Lung (tissue), 12 donors: Measurements from ENCODE around the gene MLX. TPM values are rescaled to one million over a fixed set of nuclear protein-coding genes. Genes with fewer than 3 reads are reported as not detected.
"Not testable (repeated sequence)": the region's sequence is repeated elsewhere in the genome, so short reads cannot be mapped to it uniquely, and the experiment has no call there.

ENCODE experiments used
- ATAC-seq: fragments of 200-7000 bp; cut with Tn5 transposase; one replicate; pipeline ENCODE4 v1.9.1; 2020; ENCODE audit warnings: moderate number of reproducible peaks; ENCODE audit not compliant: insufficient read depth, low FRiP score
- DNase-seq, 3 donors: peaks; one replicate each; pipeline ENCODE4 v3.0.0-alpha.2; 2013 to 2017
- H3K27ac ChIP-seq, 2 donors: one replicate each; pipeline ENCODE4 v1.5.1; 2013; ENCODE audit warnings: mild to moderate bottlenecking in 2 of 2, moderate library complexity in 2 of 2, control low read depth in 1 of 2, inconsistent platforms in 1 of 2, low read depth in 1 of 2, low read length in 1 of 2
- H3K27me3 ChIP-seq, 3 donors: one replicate each; pipeline ENCODE4 v1.5.1; 2013; ENCODE audit warnings: low read length in 2 of 3; ENCODE audit not compliant: control insufficient read depth in 3 of 3, insufficient read depth in 3 of 3
- H3K36me3 ChIP-seq, 4 donors: one replicate each; pipeline ENCODE4 v1.5.1; 2013; ENCODE audit warnings: low read length in 4 of 4, mild to moderate bottlenecking in 1 of 4, moderate library complexity in 1 of 4; ENCODE audit not compliant: control insufficient read depth in 4 of 4, insufficient read depth in 4 of 4
- H3K4me1 ChIP-seq, 5 donors: one replicate each; pipeline ENCODE4 v1.5.1; 2013; ENCODE audit warnings: low read length in 5 of 5, mild to moderate bottlenecking in 2 of 5, moderate library complexity in 1 of 5; ENCODE audit not compliant: control insufficient read depth in 5 of 5, insufficient read depth in 5 of 5
- H3K4me3 ChIP-seq: one replicate; pipeline ENCODE4 v1.5.1; 2013; ENCODE audit warnings: mild to moderate bottlenecking, control low read depth, moderate library complexity
- H3K9ac ChIP-seq, 2 donors: one replicate each; pipeline ENCODE4 v1.5.1; 2013; ENCODE audit warnings: low read length in 2 of 2, control low read depth in 1 of 2; ENCODE audit not compliant: insufficient read depth in 1 of 2
- H3K9me3 ChIP-seq, 4 donors: one replicate each; pipeline ENCODE4 v1.5.1; 2013; ENCODE audit warnings: low read length in 3 of 4, mild to moderate bottlenecking in 1 of 4, moderate library complexity in 1 of 4; ENCODE audit not compliant: control insufficient read depth in 4 of 4, insufficient read depth in 3 of 4
- WGBS, 2 donors: extraction: QIAGEN DNeasy Blood & Tissue Kit; methylation state at CpG; one replicate each; pipeline ENCODE4 v1.1.7; 2013; 5-methylcytosine and 5-hydroxymethylcytosine counted together
- polyA plus RNA-seq, 2 donors: library from polyadenylated mRNA; stranded (reverse); fragments of 200-250 nt; gene quantifications; one replicate each; pipeline ENCODE4 v1.2.1, GENCODE V29; 2013
- total RNA-seq, 2 donors: library from RNA; depleted of rRNA in 1 of 2; stranded (reverse); fragments of >200 nt in 1 of 2; gene quantifications; one replicate each; pipeline ENCODE4 v1.2.1, GENCODE V29; 2014 to 2021
- TF ChIP-seq, protein P1 (sequence below): IDR thresholded peaks from 2 replicates; pipeline ENCODE4 v1.5.1; 2012; ENCODE audit warnings: mild to moderate bottlenecking; ENCODE audit errors: control extremely low read depth, extremely low read depth
- donor health status: control.
- donor health status: control.
- donor health status: Bipolar disorder and iron deficiency.
- donor health status: healthy.
- donor health status: DM: yes; HTN: yes; CAD: no.

The MLX gene
- total and polyA plus RNA-seq, 4 donors: 31.9 to 71.6 (median 65.7) TPM

DNA sequence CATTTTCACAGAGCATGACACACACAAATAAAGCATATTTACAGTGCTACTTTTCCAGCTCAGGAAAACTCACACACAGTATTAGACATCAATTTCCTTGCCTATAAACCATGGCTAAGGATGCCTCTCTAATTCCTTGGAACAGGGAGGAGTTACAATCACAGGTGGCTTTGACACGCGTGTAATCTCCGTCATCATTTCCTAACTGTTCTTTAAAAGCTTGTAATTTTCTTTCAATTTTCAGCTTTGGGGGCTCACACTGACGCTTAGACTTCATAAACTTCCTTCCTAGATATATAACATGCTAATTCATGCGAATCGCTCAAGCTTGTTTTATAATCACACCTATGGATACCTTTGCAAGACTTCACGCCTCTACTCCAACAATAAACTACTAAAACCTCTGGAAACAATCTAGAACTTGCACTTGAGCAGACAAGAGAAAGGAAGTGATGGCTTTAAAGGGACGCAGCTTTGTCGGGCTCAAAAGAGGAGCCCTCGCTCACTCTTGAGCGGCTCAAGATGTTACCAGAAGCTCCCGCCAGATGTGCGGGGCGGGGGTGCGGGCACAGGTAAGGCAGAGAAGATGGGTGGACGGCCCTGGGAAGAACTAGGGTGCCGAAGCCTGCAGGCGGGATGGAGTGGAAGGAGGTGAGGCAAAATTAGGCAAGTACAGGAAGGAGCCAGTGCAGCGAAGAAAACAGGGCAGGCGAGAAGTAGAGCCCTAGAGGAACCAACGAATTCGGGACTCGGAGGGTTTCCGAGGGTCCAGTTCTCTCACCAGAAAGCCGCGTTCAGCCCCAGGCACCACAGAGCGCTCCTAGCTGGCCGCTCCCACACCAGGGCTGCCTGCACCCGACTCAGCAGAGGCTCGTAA lies 41.6 kb downstream of the MLX start:
- no peaks in the 10 kb centered on the region for H3K9me3 ChIP-seq
- no peaks in the 10 kb centered on the region for H3K27me3 ChIP-seq
- DNase-seq: peak in 2 of 3 donors; percentile 2 to 12
- H3K4me3 ChIP-seq: peak overlapping the region; percentile 95
- TF ChIP-seq, protein P1, sequence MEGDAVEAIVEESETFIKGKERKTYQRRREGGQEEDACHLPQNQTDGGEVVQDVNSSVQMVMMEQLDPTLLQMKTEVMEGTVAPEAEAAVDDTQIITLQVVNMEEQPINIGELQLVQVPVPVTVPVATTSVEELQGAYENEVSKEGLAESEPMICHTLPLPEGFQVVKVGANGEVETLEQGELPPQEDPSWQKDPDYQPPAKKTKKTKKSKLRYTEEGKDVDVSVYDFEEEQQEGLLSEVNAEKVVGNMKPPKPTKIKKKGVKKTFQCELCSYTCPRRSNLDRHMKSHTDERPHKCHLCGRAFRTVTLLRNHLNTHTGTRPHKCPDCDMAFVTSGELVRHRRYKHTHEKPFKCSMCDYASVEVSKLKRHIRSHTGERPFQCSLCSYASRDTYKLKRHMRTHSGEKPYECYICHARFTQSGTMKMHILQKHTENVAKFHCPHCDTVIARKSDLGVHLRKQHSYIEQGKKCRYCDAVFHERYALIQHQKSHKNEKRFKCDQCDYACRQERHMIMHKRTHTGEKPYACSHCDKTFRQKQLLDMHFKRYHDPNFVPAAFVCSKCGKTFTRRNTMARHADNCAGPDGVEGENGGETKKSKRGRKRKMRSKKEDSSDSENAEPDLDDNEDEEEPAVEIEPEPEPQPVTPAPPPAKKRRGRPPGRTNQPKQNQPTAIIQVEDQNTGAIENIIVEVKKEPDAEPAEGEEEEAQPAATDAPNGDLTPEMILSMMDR: no peak
- peak overlapping the region; percentile 87 to 92 for H3K27ac ChIP-seq
- WGBS, 2 donors: 0% methylated on average over 30 of the region's 30 CpGs
- H3K9ac ChIP-seq: peak overlapping the region; percentile 48 to 73
- H3K36me3 ChIP-seq: peaks cover 0 to 12% (median 7%) of the 10 kb centered on the region in 4 donors
- peaks cover 0 to 19% (median 8%) of the 10 kb centered on the region in 5 donors for H3K4me1 ChIP-seq
- ATAC-seq: peak; percentile 35

DNA sequence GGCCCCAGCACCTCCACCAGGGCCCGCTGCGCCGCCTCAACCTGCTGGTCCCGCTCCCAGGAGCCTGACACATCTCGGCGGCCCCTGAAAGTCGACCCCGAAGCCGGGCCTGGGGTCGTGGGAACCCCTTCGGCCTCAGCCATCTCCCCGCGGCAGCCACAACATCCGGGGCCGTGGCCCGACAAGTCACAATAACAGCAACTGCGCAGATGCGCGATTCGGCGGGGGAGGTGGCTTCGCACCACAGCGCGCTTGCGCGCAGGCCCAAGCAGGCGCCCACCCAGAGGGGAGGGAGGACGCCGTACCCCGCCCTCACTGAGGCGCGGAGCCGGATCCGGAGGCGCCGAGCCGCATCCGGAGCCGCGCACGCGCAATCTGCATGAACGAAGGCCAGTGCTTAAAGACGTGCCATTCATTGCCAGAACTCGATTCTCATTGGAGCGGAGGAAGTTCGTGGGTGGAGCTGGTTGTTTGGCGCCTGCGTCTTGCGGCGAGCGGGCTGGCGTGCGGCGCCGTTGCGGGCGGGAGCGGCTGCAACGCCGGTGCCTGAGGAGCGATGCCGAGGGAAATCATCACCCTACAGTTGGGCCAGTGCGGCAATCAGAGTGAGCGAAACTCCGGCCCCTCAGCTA lies 42.4 kb downstream of the MLX start, which contains the start of the genes RETREG3 and TUBG1:
RETREG3 (minus strand) TSS at position 193 of the 632 bp plus-strand sequence; CDS start at position 143, 50 bp downstream.
TUBG1 (plus strand) TSS at position 502 of the 632 bp plus-strand sequence; CDS start at position 557, 55 bp downstream.
- H3K9me3 ChIP-seq: no peaks in the 10 kb centered on the region
- H3K4me3 ChIP-seq: peak within 1 kb of the TSS; percentile 95
- H3K27me3 ChIP-seq: no peaks in the 10 kb centered on the region
- DNase-seq (peak; percentile 99 to 100 (median 99)), ATAC-seq (peak; percentile 96)
- peak within 1 kb of the TSS; percentile 87 to 92 for H3K27ac ChIP-seq
- peaks cover 0 to 19% (median 8%) of the 10 kb centered on the region in 5 donors for H3K4me1 ChIP-seq
- peak within 1 kb of the TSS; percentile 48 to 75 for H3K9ac ChIP-seq
- TF ChIP-seq, protein P1: no peak
- H3K36me3 ChIP-seq: peaks cover 0 to 15% (median 9%) of the 10 kb centered on the region in 4 donors
- 0% methylated on average over 62 to 66 of the region's 66 CpGs for WGBS, 2 donors

DNA sequence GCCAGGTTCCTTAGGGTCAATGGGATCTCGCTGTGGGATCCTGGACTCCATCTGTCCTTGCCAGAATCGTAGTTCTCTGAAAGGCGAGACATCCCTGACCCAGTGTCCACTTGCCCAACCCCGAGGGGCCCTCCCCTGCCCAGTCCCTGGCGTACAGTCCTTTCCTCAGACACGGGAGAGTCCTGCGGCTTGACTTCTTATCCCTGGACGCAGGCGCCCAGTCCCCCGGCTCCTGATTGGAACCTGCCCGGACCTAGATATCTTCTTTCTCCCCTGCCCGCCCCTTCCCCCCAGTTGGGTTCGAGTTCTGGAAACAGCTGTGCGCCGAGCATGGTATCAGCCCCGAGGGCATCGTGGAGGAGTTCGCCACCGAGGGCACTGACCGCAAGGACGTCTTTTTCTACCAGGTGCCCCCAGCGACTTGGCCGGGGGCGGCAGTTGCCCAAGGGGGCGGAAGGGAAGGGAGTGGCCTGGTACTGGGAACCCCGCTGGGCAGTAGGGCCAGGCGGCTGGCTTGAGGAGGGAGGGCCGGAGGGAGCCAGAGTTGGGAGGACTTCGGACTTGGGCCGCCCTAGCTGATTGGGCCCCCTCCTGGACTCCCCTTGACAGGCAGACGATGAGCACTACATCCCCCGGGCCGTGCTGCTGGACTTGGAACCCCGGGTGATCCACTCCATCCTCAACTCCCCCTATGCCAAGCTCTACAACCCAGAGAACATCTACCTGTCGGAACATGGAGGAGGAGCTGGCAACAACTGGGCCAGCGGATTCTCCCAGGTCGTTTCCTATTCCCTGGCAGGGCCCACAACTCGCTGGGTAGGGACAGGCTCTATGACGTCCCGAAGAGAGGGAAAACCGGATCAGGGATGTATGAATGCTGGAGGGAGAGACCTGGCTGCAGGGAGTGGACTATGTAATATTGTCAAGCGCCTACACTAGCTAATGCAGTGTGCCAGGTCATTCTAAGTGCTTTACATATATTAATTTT lies 43.2 kb downstream of the MLX start:
- Histone ChIP-seq H3K4me1 (peaks cover 0 to 19% (median 8%) of the 10 kb centered on the region in 5 donors), H3K4me3 (peak overlapping the region; percentile 46), H3K27ac (peak overlapping the region; percentile 53 to 83), H3K36me3 (peaks cover 5 to 21% (median 16%) of the 10 kb centered on the region in 4 donors), H3K9ac (peak overlapping the region in 1 of 2 donors; percentile 75)
- peak in 1 of 3 donors; percentile 4 for DNase-seq
- WGBS, 2 donors: 16 to 19% methylated on average over 32 to 35 of the region's 42 CpGs
- peak; percentile 3 for ATAC-seq
- not testable (repeated sequence) for H3K27me3 ChIP-seq, H3K9me3 ChIP-seq
